Fibroblast of skin of right biceps (primary cell): ENCODE data around the gene TAOK1.
A peak's percentile ranks its signal among the peaks of the same experiment; 100 is the strongest.

Experiments used
- DNase-seq: peaks from one replicate; pipeline ENCODE4 v3.0.0-alpha.2; 2013

TAOK1 gene

DNA sequence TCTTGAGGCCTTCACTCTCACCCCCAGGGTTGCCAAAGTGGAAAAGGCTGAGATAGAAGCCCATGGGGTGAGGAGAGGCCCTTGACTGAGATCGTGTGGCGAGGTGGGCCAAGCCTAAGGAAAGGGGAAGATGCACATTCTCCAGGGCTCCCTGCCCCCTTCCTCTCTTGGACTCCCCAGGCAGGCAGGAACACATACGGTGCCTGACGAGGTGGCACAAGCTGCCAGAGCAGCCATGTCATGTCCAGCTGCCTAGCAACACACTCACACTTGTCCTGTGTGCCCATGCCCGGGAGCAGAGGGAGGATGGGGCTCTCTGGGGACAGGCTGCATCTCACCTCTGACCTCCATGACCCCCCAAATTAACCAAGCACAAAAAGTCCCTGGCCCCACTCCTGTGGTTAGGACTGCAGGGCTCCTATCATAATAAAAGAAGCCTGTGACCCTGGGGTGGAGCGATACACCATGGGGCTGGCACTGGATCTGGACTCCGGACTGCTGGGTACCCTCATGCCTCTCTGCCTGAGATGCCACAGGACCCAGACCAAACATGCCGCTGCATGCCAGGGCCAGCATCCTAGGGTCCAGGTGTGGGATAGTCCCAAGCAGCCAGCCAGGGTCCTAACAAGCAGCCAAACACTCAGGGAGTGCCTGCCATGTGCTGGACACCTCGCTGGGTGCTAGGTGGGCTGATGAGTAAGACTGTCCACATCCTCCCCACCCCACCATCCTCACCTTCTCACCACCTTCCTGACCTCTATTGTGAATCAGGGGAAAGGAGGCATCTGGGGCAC lies 196.7 kb downstream of the TAOK1 start:
- DNase-seq, result no peak

DNA sequence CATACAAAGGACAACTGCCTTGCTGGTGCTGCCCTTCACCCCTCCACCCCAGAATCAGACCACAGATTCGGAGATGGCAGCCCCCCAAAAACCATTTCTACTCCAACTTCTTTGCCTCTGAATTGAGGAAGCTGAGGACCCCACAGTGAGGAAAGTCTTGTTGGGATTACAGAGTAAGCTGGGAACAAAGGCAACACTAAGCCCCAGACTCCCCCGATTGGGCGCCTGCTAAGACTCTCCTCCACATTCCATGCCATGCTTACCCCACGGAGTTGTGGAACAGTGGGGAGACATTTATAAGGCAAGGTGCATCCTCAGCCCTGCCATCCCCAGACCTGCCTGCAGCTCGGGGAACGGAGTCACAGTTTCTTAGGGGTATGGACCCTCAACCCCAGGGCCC lies 197.4 kb downstream of the TAOK1 start:
- no peak for DNase-seq

DNA sequence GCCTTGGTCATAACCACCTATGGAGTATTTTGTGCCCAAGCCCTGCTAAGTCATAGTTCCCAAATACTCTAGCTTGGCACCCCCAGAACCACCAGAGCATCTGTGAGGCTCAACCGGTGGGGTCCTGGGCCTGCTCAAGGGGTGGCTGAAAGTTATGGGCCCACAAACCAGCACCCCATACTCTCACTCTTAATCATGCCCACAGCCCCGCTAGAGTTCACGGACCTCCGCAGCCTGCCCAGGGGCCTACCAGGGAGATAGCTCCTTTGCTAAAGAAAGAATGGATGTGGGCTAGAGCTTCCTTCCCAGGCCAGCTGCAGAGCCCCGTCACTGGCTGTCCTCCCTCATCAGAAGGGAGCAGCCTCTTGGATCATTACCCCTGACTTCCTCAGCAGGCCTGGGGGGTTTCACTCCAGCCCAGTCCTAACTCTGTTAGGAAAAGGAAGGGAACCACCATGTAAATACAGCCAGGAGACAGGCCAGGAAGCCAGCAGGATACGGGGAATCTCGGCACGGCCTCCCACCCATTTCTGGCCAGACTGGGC lies 197.9 kb downstream of the TAOK1 start:
- no peak for DNase-seq

DNA sequence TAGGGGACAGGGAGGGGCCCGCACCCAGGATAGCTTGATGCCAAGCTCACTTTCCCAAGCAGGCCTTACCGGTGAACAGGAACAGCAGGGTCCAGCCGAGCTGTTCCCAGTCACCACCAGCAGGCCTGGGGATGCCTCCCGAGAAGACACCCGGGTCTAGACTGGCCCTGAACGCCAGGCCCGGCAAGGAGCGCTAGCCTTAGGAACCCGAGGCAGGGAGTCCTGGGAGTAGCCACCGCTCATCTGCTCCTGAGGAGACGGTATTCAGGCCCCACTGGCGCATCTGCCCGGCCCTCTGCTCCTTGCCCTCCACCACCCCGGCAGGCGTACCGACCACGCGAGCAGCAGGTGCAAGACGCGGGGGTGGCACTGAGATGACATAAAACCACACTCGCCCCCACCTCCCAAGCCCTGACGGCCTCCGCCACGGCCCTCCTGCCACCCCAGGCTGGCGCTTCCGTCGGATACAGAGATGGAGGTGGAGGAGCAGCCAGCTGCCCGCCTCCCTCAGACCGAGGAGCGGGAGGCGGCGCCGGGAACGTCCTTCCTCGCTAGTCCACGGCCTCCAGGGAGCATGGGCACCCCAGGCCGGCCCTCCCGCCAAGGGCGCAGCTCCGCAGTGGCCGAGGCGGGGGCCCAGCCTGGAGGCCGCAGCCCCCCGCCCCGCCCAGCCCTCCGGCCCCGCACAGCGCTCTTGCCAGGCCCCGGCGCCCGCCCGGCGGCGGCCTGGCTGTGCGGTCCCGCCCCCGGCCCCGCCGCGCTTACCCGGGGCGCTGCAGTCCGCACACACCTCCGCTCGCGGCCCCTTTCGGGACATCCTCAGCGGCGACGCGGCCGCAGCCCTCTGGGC lies 198.6 kb downstream of the TAOK1 start:
- no peak for DNase-seq

DNA sequence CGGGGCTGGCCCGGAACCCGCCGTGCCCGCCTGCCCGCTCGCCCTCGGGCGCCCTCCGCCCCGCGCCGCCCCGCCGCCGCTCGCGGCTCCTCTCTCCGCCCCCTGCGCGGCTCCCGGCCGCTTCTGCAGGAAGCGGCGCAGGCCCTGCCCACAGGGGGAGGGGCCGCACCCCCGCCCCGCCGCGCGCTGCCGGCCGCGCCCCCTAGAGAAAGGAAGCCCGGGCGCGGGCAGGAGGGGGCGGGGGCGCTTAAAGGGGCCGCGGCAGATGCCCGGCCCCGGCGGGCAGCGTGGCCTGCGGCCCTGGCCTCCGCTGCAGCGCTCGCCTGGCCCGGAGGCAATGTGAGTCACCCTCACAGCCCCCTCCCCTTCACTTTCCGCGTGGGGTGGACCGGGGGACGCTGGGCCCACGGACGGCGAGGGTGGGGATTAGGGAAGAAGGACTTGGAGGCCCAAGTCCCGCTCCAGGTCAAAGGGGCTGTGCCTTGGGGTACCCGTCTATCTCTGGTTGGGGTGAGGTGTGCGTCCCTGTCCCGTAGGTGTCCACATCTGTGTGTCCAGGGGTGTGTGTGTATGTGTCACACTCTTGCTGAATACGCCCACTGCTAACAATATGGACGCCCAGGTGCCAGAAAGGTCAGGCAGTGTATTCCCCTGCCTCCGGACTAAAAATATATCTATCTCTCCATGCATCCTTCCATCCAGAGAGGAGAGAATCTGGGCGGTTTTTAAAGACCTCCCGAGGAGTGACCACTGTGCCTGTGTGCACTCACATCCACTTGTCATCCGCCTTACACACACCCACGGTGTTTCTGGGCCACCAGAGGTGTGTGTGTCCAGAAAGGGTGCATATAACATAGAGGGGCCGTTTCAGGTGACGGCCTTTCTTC lies 199.6 kb downstream of the TAOK1 start, which contains the start of gene GIT1:
Gene GIT1 (minus strand): TSS at position 125 of the 887 bp plus-strand sequence. CDS start 270 bp downstream, outside the sequence.
- DNase-seq, result peak; percentile 89

DNA sequence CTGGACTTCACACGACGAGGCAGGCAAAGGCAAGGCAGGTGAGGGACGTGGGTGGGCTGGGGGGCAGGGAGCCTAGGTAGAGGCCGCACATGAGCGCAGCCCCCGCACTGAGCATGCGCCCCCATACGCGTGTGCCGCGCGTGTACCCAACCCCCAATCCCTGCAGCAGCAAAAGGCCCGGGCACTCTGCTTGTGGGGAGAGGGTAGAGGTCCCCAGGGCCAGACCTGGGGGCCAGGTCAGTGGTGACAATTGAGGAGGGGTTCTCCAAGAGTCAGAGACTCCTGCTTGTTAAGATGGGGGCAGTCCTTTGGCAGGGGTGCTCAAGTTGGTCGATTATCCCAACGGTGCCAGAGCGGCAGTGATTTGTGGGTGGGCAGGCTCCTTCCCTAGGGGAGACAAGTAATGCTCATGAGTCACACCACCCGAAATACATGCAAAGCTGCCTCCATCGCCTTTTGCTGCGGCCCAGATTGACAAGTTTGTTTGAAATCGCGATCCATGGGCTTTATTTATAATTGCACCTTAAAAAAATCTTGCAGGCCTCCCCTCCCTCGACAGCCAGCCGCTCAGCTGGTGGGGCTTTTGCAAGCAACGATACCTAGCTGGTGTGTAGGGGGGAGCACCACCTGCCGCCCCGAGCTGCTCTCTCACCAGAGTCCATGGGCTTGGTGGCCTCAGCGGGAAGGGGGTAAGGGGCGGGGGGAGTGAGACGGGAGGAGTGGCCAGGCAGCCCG lies 200.4 kb downstream of the TAOK1 start:
- peak; percentile 77 for DNase-seq

DNA sequence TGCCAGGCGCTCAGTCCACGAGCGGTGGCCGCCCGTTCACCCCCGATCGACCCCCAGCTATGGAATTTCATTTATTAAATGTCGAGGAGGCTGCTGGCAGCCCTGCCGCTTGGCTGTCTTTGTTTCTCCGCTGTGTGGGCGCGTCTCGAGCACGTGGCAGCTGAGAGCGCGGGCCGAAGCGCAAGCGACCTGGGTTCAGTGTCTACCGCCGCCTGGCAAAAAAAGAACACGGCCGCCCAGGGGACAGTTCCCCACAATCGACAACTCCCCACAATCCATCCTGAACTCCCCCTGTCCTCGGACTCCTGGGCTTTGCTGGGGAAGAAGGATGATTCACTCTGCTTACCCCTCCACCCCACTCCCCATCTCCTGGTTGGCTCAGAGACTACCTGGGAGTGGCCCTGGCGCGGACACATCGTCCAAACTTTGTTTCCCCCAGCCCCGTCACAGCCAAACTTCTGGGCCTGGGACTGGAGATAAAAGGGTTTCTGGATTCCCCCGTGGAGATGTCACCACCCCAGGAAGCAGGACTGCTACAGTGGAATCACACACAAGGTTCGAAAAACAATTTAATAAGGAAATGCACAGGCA lies 201.1 kb downstream of the TAOK1 start:
- DNase-seq, result peak; percentile 83

DNA sequence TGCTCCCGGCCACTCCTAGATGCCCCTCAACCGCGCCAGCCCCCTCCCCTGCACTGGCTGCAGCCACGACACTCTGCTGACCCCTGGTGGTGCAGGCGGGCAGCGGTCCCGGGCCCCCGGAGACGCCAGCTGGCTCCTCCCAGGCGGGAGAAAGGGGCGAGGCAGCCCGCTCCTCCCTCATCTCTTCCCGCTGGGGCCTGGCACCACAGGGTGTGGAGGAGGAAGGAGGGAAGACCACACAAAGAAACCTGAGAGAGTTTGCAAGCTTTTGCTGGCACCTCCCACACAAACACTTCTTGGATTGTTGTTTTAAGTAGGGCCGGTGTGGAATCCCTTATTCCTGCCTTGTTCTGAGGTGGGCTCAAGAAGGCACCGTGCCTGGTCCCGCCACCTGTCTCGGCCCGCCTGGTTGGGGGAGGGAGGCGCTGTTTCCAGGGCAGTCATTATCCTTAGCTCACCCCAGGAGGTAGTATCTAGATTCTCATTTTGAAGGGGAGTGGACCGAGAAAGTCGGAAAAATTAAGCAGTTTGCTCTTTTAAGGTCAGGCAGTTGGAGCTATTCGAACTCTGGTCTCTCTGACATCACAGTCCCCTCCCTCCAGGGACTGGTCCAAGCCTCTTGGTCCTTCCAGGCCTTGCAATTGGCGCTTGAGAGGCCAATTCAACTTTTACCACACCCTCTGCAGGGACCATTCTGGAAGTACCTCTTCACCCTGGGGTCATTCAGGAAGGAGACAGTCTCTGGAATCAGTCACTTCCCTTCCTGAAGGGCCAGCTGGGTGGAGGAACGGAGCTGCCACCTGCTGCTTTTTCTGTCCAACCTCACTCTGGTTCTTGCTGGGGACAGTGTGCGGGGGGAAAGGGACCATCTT lies 201.8 kb downstream of the TAOK1 start:
- DNase-seq, result peak; percentile 82

DNA sequence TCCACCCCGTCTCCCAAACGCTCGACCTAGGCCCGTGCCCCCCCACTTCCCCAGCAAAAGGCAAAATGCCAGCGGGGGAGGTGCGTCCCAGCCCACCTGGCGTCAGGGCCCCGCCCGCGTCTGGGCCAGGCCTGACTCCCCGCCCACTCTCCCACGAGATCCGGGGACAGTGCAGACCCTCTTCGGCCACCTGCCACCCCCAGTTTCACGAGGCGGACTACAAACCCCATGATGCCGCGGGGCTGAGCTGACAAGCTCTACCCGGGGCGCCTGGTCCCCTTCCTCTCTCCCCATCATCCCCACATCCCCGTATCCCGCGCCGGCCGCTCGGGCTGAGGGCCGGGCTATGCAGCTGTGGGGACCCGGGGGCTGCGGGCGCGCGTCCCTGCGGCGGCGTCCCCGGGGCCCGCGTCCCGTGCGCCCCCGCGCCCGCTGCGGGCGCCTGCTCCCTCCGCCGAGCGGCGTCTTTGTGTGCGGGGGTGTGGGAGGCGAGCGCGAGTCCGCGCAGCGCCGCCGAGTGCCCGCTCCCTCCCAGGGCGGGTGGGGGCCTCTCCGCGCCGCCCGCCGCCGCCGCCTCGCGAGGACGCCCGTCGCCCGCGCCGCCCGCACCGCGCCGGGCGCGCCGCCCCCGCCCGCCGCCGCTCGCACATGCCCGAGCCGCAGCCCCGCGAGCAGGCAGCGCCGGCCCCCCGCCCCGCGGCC lies 202.8 kb downstream of the TAOK1 start, which contains the start of gene ANKRD13B:
Gene ANKRD13B (plus strand): TSS at position 283 of the 702 bp plus-strand sequence. CDS start 490 bp downstream, outside the sequence.
- no peak for DNase-seq

DNA sequence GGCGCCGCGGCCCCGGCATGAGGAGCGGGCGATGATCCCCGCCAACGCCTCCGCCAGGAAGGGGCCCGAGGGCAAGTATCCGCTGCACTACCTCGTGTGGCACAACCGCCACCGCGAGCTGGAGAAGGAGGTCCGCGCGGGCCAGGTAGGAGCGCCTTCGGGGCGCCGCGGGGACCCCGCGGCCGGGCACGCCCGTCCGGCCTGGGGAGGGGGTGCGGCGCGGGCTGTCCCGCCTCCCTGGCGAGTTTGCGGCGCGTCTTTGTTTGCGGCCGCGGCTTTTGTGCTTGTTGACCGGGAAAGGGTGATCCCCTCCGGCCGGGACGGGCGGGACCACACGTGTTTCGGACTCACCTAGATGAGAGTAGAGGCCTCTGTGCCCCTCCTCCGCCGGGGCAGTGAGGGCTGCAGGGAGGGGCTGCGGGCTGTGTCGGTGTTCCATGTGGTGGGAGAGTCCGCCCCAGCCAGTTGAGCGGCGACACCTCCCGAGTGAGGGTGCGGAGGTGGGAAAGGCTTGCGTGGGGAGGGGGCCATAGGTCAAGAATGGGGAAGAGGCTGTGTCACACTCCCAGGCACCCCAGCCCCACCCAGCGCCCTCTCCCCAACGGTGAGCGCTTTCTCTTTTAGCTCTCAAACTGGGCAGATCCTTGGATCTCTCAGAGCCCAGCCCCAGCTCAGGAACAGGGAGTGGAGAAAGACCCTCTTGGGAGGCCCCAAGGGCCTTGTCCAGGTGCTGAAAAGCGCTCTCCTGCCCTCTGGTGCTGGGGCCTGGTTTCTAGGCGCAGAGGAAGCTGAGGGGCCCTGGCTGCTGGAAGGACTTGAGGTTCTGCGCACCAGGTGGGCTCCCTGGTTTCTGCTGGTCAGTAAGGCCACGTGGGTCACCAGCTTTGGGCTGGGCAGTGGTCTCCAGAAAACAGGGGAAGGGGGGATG lies 203.7 kb downstream of the TAOK1 start:
- DNase-seq, result no peak

DNA sequence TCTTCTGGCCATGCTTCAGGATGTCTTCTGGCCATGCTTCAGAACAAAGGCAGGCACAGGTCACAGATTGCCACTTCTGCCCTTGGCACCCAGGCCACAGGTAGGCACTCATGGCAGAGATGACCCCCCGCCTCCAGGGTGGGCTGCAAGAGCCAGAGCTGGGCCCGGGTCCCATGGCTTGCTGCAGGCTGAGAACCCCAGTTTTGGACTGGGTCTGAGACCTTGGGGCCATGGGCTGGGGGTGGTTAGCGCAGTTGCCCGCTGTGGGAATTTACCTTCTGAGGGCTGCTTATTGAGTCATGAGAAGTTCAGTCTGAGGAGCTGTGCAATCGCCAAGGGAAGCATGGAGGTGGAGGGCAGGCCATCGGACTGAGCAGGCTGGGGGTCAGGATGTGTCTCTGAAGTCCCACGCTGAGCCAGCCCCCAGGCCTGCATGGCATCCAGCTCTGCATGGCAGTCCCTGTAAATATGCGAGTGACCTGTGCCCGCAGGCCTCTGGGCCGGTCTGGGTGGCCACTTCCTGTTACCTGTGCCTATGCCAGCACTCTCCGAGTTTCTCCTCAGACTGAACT lies 204.4 kb downstream of the TAOK1 start:
- no peak for DNase-seq

DNA sequence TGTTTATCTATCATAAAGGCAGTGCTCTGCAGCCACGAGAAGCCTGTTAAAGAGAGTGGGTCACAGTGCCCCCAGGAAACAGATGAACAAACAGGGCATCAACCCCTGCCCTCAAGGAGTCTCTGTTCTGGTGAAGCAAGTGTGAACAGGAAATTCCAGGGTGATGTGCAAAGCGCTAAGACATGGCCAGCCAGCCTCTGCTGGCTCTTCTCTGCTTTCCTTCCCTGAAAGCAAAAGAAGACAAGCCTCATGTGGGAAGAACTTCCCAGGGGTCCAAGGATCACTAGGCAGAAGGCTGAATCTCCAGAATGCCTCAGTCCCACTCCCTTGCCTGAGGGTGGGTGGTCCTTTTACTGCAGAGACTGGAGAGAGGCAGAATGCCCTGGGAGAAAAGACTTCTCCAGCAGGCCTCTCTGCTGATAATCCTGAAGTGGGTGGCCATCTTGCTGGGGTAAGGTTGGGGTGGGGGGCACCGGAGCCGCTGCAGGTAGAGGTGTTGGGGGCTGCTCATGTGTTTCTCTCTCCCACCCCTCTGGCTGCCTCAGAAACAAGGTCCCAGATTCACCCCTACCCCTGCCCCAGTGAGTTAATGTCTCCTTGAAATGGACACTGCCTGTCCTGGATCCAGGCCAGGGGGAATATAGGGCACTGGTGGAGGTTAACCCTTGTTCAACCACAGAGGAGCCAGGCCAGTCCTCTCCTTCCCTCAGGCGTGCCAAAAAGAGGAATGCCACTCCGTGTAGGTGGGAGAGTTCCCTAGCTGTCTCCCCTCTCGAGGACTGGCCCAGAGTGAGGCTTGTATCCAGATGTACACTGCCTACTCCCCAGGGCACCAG lies 205.2 kb downstream of the TAOK1 start:
- DNase-seq, result peak; percentile 59

DNA sequence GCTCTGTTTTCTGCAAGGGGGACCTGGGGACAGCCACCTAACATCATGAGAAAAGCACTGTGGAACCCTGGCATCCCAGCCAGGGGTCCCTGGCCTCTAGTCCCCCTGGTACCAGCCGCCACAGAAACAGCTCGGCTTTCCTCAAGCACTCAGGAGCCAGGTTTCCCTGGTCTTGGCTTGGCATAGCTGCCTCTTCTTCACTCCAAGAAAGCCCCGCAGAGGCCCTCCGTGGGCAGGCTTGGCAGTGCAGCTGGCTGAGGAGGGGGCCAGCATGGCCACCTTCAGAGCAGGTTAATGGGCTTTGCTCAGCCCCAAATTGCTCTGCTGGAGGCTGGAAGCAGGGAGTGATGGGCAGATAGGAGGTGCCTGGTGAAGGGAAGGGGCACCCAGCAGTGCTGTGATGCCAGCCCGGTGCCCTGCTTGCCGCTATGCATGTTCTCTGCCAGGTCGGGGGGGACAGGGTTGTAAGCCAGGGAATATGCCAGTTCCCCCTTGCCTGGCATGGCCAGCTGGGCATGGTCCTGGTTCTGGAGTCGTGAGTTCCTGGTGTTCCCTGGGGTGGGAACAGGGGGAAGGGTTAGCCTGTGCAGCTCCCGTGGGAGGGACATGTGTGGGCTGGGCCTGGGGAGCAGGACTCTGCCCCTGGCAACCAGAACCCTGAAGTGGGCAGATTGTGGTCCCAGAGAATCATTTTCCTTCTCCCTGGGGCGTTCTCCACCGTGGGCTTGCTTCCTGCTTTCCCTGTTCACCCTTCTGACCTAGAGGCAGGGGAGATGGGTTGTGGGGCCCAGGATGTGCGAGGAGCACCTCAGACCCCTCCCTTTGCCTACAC lies 206.0 kb downstream of the TAOK1 start:
- DNase-seq, result no peak

DNA sequence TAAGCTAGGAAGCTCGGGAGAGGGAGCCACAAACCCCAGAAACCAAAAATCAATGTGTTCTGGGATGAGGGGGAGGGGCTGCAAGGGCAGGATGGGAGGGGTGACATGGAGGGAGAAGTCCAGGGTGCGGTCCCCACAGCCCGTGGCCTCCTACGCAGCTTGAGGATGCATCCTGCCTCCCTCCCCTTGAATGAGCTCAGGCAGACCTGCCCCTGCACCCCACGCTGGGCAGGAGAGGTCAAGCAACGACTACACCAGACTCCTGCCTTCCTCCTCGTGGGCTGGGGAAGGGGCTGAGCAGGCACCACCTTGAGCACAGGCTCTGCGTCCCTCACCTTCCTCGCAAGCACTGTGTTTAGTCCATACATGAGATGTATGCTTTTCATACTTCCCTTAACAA lies 206.6 kb downstream of the TAOK1 start:
- DNase-seq, result no peak

DNA sequence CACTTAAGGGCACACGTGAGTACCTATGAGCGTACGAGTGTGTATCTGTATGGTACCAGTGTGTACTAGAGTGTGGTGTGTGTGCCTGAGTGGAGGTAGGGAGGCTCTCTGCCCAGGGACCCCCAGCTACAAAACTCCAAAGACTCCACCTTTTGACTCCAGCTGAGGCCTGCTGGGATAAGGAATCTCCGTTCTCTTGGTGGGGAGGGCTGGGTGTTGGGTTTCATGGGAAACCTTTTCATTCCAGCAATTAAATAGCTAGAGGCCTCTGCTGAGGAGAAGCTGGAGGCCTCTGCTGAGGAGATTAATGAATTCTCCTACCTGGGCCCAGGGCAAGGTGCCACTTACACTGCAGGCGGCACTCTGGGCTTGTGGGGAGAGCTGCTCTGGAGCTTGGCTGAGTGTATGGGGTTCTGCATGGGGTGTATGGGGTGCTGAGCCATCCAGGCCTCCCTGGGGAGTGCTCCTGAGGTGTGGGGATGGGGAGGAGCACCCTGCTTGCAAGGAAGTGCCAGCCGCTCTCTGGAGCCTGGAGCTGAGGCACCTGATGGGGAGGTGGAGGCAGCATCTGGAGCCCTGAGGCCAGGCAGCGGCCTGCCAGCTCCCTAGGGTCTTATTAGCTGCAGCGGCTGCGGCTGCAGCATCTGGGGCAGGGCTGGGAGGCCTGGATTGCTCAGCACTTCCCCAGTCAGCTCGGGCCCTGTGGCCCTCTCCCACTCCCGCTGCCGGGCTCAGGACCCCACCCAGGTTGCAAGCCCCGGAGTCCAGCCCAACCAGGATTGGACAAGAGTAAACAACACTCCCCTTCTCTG lies 207.4 kb downstream of the TAOK1 start:
- DNase-seq, result no peak
